NCI-H345 (cell line): Measurements from ENCODE around the gene TRPV6.

Experiments used
- DNase-seq: peaks from one replicate; lab custom pipeline; 2025; lab: John Stamatoyannopoulos, UW

Gene TRPV6

DNA sequence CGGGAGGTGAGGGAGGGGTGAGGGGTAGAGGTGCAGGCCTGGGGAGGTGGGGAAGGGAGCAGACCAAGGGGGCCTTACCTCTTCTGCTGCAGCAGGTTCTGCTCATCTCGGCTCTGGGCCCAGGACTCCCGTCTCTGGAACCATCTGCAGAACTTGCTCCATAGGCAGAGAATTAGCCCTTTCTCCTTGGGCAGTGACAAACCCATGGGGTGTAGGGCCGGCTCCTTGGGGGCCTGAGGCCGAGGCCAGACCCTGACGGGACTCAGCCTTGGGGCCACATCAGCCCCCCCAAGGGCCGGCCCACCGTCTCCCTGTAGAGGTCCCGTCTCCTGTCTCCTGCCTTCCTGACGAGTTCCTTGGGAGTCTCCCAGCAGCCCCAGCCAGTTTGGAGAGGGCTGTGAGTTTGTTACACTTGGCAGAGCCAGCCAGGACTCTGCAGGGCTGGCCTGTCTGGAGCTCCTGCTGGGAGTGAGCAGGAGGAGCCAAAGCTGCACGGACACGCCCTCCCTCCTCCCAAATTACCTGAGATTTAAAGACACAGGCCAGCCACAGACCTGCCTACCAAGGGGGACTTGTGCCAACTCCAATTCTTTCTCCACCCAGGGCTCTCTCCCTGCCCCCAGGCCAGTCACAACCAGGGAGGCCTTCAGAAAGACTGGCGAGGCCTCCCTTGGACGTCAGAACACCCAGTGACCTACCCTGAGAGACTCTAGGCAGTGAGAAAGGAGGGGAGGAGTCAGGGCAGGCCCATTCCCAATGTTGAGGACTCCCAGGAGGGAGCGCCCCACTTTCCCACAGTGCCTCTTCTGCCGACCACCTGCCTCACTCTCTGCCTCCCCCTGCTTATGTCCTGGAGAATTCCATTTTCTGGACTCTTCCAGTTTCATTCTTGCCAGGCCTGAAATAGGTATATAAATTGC lies at the start of gene TRPV6:
TRPV6 (minus strand) TSS at position 435 of the 920 bp plus-strand sequence.
- no peak for DNase-seq

DNA sequence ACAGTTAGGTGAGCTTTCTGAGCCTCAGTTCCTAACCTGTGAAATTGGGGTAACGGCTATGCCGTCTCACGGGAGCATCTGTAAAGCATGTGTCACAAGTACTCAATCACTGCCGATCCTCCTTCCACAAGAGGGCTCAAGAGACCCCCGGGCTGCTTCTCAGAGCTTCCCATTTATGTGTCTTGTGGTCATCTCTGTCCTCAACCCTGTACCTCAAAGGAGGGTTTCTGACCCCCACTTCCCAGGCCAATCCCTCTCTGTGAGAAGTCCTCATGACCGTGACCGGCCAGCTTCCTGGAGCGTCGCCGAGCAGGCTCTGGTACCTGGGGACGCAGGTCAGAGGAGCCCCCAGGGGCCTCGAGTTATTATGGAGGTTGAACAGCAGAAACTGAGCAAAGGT lies 48.5 kb upstream of the TRPV6 start:
- no peak for DNase-seq

- DNase-seq, result no peak
Observed at GRCh38 chr7:142933624-142934023, 48.1 kb upstream of the TRPV6 start, which contains the start of gene TRPV5. Gene TRPV5 (minus strand): TSS chr7:142933746. CDS start chr7:142933459, 287 bp downstream.

- no peak for DNase-seq
Observed at GRCh38 chr7:142933092-142933475, 47.5 kb upstream of the TRPV6 start.

DNA sequence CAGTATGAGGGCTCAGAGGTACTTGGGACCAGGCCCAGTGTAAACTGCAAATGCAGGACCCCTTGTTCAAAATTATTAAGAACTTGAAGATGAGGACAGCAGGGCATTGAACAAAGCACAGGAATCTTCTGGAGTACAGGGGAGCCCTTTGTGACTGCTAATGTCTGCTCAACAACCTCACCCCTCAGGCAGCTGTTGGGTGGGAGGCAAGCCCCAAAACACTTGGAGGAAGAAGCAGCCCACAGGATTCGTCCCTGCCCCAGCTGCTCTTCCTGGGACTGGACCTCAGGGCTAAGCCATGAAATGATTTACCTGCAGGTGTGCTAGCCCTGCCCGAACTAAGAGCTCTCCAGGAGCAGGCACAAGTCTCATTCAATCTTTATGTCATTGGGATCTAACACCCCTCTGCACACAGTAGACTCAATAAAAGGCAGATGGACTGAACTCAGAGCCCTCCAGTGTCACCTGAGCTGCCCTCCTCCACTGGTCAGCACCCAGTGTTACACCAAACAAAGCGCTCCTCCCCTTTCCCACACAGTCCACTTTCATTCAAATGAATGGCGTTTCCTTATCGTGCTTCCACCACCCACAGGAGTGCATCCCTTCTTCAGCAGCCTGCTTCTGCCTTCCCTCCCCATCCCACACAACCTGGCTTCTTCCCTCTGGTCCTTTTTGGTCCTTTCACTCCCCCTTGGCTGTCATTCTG lies 47.0 kb upstream of the TRPV6 start:
- DNase-seq, result no peak

DNA sequence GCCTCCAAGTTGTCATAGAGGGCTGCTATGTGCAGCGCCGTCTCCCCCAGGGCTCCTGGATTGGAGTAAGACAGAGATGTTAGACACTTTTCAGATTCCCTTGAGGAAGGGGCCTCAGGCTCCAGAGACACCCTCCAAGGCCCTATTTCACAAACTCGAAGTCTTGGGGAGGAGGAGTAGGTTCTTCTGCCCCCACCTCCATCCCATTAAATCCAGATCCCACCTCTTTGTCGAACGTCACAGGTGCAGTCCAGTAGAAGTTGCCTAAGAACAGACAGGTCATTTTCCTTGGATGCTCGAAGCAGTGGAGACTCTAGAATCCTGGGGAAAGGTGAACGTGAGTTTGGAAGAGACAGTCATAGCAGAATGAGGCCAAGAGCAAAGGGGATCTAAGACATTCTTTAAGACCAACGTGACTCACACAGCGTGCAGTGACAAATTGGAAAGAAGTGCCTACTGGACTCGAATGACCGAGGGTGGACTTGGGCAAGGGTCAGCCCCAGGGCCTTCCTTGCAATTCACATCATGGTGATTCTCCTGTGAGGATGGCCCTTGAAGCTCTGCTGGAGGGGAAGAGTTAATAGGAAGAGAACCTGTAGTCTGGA lies 44.7 kb upstream of the TRPV6 start:
- no peak for DNase-seq

DNA sequence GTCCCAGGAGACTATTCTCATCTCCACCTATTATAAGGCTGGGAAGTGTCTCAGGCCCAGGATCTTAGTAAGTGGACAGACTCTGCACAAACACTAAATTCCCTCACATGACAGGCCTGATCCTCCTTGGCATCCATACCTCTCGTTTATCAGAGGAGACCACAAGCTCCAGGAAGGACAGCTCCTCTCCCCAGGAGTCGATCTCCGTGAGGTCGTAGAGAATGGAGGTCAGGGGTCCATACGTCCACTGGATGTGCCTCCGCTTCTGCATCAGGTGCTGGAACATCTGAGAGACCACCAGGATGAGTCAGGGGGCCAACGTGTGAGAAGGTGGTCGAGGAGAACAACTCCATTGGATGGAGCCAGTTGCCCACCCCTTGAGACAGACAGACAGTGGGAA lies 42.4 kb upstream of the TRPV6 start:
- no peak for DNase-seq

- no peak for DNase-seq
Observed at GRCh38 chr7:142927085-142927745, 41.7 kb upstream of the TRPV6 start.

DNA sequence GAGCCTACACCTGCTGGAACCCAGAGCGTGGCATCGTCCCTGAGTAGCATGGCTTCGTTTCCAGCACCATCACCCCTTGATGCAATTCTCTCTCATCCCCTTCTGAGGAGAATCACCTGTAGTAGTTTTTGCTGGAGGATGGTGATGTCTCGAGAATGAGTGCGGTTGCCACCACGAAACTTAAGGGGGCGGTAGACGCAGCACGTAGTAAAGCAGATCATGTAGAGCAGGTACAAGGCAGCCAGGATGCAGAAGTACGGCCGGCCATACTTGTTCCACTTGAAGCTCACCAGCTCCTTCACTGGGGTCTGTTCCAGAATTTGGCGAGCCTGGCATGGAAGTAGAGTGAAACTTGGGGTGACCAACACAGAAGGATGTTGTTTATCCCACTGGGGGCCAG lies 39.9 kb upstream of the TRPV6 start:
- no peak for DNase-seq

GRCh38 chr7:142923391-142923790 lies 37.8 kb upstream of the TRPV6 start:
- no peak for DNase-seq

GRCh38 chr7:142919656-142920055 lies 34.1 kb upstream of the TRPV6 start:
- no peak for DNase-seq

DNA sequence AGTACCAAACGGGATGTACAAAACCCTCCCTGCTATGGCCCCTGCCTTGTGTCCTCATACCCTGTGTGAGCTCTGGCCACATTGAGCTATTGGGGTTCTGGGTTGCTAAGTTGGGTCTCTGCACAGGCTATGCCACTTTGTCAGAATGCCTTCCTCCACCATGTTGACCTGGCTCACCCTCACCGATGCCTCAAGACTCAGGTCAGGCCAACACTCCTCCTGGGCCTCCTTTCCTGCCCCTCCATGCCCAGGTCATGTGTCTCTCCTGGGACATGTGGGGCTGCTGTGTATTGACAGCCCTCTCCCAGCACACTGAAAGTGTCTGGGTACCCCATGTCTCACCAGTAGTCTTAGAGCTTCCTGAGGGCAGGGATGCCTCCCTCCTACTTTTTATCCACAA lies 33.4 kb upstream of the TRPV6 start:
- DNase-seq, result no peak

DNA sequence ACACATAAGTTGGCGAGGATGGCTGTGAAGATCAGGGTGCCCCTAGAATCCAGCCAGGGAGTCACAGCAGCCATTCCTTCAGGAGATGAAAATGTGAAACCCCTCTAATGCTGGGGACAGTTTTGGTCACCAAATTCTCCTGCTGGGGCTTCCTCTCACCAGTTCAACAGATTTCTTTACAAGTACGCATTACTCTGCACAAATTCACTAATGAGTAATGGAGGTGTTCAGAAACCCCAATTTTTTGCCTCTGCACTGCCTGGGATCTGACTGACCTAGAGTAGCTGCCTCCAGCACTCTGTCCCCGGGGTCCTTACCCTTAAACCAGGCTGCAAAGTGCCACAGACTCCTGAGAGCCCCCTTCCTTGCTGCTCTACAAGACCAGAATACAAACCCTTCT lies 31.9 kb upstream of the TRPV6 start:
- no peak for DNase-seq

DNA sequence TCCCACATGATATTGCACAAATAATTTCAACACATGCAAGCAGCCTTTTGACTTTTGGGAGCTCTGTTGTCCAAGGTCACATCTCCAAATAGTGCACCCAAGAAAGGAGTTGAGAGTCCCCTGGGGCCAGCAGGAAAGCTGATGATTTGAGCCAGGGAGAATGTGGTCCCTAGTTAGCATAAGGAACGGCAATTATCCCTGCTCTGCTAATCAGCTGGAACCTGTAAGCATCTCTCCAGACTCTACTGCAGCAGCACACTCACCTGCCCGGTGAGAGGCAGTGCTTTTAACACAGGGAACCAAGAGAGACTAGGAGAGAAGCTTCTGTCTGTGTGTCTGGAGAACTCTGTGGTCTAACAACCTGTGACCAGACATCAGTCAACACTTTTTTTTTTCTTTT lies 31.0 kb upstream of the TRPV6 start:
- no peak for DNase-seq

DNA sequence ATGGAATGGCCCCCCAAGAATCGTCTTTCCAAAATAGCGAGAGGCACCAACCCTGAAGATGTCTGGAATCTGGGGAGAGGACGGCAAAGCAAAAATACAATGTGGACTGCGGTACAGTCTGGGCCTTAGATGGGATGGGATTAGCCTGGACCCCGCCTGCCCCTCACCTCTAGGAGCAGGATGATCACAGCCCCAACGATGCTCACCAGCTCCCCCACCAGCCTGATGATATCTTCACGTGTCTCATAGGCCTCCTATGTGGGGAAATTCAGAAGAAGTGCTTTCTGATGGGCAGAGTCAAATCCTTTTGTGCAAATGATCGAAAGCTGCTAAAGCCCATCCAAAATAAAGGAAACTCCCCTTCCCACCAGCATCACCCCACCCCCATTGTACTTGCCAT lies 29.8 kb upstream of the TRPV6 start:
- DNase-seq, result no peak

GRCh38 chr7:142914121-142914520 lies 28.6 kb upstream of the TRPV6 start:
- DNase-seq, result no peak

DNA sequence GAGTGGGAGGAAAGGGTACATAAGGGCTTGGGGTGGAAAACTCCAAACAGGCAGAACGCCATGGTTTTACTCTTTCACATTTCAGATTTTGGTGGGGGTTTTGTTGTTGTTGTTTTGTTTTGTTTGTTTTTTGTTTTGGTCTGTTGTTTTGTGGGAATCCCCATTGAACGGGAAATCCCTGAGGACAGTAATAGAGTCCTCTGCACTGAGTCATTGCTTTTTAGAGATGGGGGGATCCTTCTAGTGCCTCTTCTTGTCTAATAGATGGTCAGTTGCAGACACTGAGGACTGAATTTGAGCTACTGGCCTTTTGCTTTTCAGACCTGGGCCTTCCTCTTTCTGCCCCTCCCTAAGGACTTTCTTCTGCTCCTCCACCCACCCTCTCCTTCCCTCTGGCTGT lies 28.0 kb upstream of the TRPV6 start:
- DNase-seq, result no peak

- no peak for DNase-seq
Observed at GRCh38 chr7:142913051-142913450, 27.5 kb upstream of the TRPV6 start.

DNA sequence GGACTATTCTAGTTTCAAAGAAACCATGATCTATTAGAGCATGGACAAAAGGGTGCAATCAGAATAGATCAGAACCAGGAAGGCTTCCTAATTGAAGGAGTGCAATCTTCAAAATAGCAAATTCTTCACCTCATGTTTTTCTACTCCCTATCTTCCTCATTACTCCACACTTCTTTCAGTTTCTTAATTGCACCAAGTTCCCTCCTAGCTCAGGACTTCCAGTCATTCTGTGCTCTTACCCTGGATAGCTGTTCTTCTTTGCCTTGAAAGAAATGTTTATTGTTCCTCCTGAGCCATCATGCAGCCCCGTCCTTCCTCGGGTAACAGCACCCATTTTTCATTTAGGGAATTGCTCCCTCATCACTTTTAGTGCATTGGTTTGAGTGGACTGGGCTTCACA lies 24.9 kb upstream of the TRPV6 start:
- DNase-seq, result no peak

DNA sequence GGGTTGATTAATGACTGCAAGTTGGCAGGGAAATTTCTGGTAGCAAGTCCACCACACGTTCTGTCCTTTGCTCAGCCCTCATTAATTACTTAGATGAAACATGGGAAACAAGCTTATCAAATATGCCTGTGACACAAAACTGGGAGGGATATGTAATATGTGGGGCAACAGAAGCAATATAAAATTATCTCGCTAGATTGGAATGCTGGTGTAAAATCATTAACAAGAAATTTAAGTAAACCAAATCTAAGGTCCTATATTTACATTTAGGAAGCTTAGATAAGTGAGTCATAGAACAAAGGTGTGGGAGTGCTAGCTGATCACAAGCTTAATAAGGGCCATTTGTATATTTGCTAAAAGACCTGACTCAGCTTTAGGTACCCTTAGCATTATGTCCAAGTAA lies 24.5 kb upstream of the TRPV6 start:
- no peak for DNase-seq

GRCh38 chr7:142908921-142909890 lies 23.7 kb upstream of the TRPV6 start:
- DNase-seq, result no peak
